ENCODE data around the gene COMMD8. TPM values are rescaled to one million over a fixed set of nuclear protein-coding genes. Genes with fewer than 3 reads are reported as not detected.

COMMD8 gene
- total RNA-seq, 1 donor from 2014 or later, result 33.7 TPM

GRCh38 chr4:47486231-47486673, 22.8 kb upstream of the COMMD8 start:
- DNase-seq (ENCODE audit: low read depth), result no peak
- TF ChIP-seq CTCF (IDR thresholded peaks at IDR 0.05; ENCODE audit: insufficient read depth, low read length, poor library complexity, severe bottlenecking), result no peak
- Histone ChIP-seq H3K4me3 (ENCODE audit: low read depth, low read length) (peak overlapping the region; percentile 60), H3K36me3 (ENCODE audit: control insufficient read depth, insufficient read depth, low read length) (no peaks in the 10 kb centered on the region), H3K27me3 (ENCODE audit: control insufficient read depth, insufficient read depth, low read length) (no peaks in the 10 kb centered on the region)

- no peak for DNase-seq (ENCODE audit: low read depth)
- no peak for TF ChIP-seq CTCF (IDR thresholded peaks at IDR 0.05; ENCODE audit: insufficient read depth, low read length, poor library complexity, severe bottlenecking)
- no peaks in the 10 kb centered on the region for H3K36me3 ChIP-seq (ENCODE audit: control insufficient read depth, insufficient read depth, low read length)
Measured at GRCh38 chr4:47485768-47486167, 22.3 kb upstream of the COMMD8 start.

GRCh38 chr4:47485047-47485692, 21.7 kb upstream of the COMMD8 start, which contains the start of gene ATP10D:
Gene ATP10D (plus strand): TSS chr4:47485275. CDS start chr4:47512541, 27,266 bp downstream.
- Histone ChIP-seq H3K27me3 (ENCODE audit: control insufficient read depth, insufficient read depth, low read length) (no peaks in the 10 kb centered on the region), H3K36me3 (ENCODE audit: control insufficient read depth, insufficient read depth, low read length) (no peaks in the 10 kb centered on the region), H3K4me3 (ENCODE audit: low read depth, low read length) (peak within 1 kb of the TSS; percentile 60)
- no peak for TF ChIP-seq CTCF (IDR thresholded peaks at IDR 0.05; ENCODE audit: insufficient read depth, low read length, poor library complexity, severe bottlenecking)
- peak; percentile 70 for DNase-seq (ENCODE audit: low read depth)

More at GRCh38 chr4:47485768-47486167, 22.3 kb upstream of the COMMD8 start:
- no peaks in the 10 kb centered on the region for H3K27me3 ChIP-seq (ENCODE audit: control insufficient read depth, insufficient read depth, low read length)
- peak overlapping the region; percentile 60 for H3K4me3 ChIP-seq (ENCODE audit: low read depth, low read length)

GRCh38 chr4:47484168-47484567, 20.7 kb upstream of the COMMD8 start:
- Histone ChIP-seq H3K27me3 (ENCODE audit: control insufficient read depth, insufficient read depth, low read length) (no peaks in the 10 kb centered on the region), H3K36me3 (ENCODE audit: control insufficient read depth, insufficient read depth, low read length) (no peaks in the 10 kb centered on the region), H3K4me3 (ENCODE audit: low read depth, low read length) (no peak overlapping the region)
- no peak for DNase-seq (ENCODE audit: low read depth)
- no peak for TF ChIP-seq CTCF (IDR thresholded peaks at IDR 0.05; ENCODE audit: insufficient read depth, low read length, poor library complexity, severe bottlenecking)

GRCh38 chr4:47483745-47484144, 20.2 kb upstream of the COMMD8 start:
- TF ChIP-seq CTCF (IDR thresholded peaks at IDR 0.05; ENCODE audit: insufficient read depth, low read length, poor library complexity, severe bottlenecking), result peak; percentile 6
- DNase-seq (ENCODE audit: low read depth), result no peak
- H3K4me3 ChIP-seq (ENCODE audit: low read depth, low read length), result no peak overlapping the region

GRCh38 chr4:47482326-47482725, 18.8 kb upstream of the COMMD8 start:
- H3K36me3 ChIP-seq (ENCODE audit: control insufficient read depth, insufficient read depth, low read length), result no peaks in the 10 kb centered on the region
- H3K4me3 ChIP-seq (ENCODE audit: low read depth, low read length), result no peak overlapping the region
- DNase-seq (ENCODE audit: low read depth), result no peak
- H3K27me3 ChIP-seq (ENCODE audit: control insufficient read depth, insufficient read depth, low read length), result no peaks in the 10 kb centered on the region
- no peak for TF ChIP-seq CTCF (IDR thresholded peaks at IDR 0.05; ENCODE audit: insufficient read depth, low read length, poor library complexity, severe bottlenecking)

More at GRCh38 chr4:47483745-47484144, 20.2 kb upstream of the COMMD8 start:
- H3K36me3 ChIP-seq (ENCODE audit: control insufficient read depth, insufficient read depth, low read length), result no peaks in the 10 kb centered on the region
- no peaks in the 10 kb centered on the region for H3K27me3 ChIP-seq (ENCODE audit: control insufficient read depth, insufficient read depth, low read length)
